Sigmoid colon (tissue), 7 donors: Measurements from ENCODE around the gene DVL3. TPM values are rescaled to one million over a fixed set of nuclear protein-coding genes. Genes with fewer than 3 reads are reported as not detected.

Source experiments
- DNase-seq: peaks from one replicate; pipeline ENCODE4 v3.0.0-alpha.2; 2019
- H3K27ac ChIP-seq, 4 donors: fragments of 200-600 bp; sonication (generic); one replicate each; pipeline ENCODE4 v1.5.1; 2016 to 2019; ENCODE audit warnings: mild to moderate bottlenecking in 1 of 4
- H3K27me3 ChIP-seq, 3 donors: fragments of 200-600 bp; sonication (generic); one replicate each; pipeline ENCODE4 v1.5.1; 2019; ENCODE audit warnings: mild to moderate bottlenecking in 1 of 3
- H3K36me3 ChIP-seq, 4 donors: fragments of 200-600 bp; sonication (generic); one replicate each; pipeline ENCODE4 v1.5.1; 2016 to 2019
- H3K4me1 ChIP-seq, 4 donors: fragments of 200-600 bp; sonication (generic); one replicate each; pipeline ENCODE4 v1.5.1; 2017 to 2019
- H3K4me3 ChIP-seq, 4 donors: fragments of 200-600 bp; sonication (generic); one replicate each; pipeline ENCODE4 v1.5.1; 2017 to 2019; ENCODE audit warnings: mild to moderate bottlenecking in 2 of 4, moderate library complexity in 1 of 4
- H3K9me3 ChIP-seq, 4 donors: fragments of 200-600 bp in 3 of 4; sonication (generic) in 3 of 4; one replicate each; pipeline versions ENCODE4 v1.5.1 to v1.6.1; 2013 to 2019
- EP300 ChIP-seq, 4 donors: sonication (generic); formaldehyde crosslinking; IDR thresholded peaks; one replicate each; pipeline ENCODE4 v1.6.1; 2017; ENCODE audit warnings: antibody characterized with exemption in 4 of 4
- POLR2A ChIP-seq, 2 donors: fragments of 450-650 bp; IDR thresholded peaks; one replicate each; pipeline ENCODE4 v1.6.1; 2016; ENCODE audit warnings: antibody characterized with exemption in 2 of 2, mild to moderate bottlenecking in 2 of 2, moderate library complexity in 2 of 2
- POLR2AphosphoS5 ChIP-seq, 4 donors: sonication (generic); formaldehyde crosslinking; IDR thresholded peaks; one replicate each; pipeline ENCODE4 v1.6.1; 2017; ENCODE audit warnings: antibody characterized with exemption in 4 of 4
- WGBS, 2 donors: extraction: QIAGEN DNeasy Blood & Tissue Kit; methylation state at CpG; one replicate each; pipeline ENCODE4 v1.1.7; 2013; 5-methylcytosine and 5-hydroxymethylcytosine counted together
- intact Hi-C: fragments of 100-400 bp; cut with DNase I; formaldehyde crosslinking; loops from one replicate; pipeline ENCODE4 v1.15.1; 2023
- polyA plus RNA-seq, 3 donors: library from polyadenylated mRNA; stranded (reverse); fragments of 200-250 nt; gene quantifications; one replicate each; pipeline ENCODE4 v1.2.3, GENCODE V29; 2013
- total RNA-seq, 4 donors: library from RNA; depleted of rRNA; stranded (reverse); fragments of >200 nt; gene quantifications; one replicate each; pipeline ENCODE4 v1.1.0, GENCODE V29; 2016
- TF ChIP-seq, protein P1 (sequence below), 4 experiments: fragments of 450-650 bp in 3 of 4; fragments of 200-600 bp in 1 of 4; IDR thresholded peaks; one replicate each; pipeline ENCODE4 v1.5.1; 2016 to 2019; ENCODE audit warnings: antibody characterized with exemption in 4 of 4, mild to moderate bottlenecking in 3 of 4, moderate library complexity in 2 of 4
- donor health status: healthy with polysubstance abuse.
- donor health status: Bipolar disorder and iron deficiency.
- donor health status: healthy.

Gene DVL3
- total and polyA plus RNA-seq, 7 donors = 15.0 to 71.2 (median 40.8) TPM

DNA sequence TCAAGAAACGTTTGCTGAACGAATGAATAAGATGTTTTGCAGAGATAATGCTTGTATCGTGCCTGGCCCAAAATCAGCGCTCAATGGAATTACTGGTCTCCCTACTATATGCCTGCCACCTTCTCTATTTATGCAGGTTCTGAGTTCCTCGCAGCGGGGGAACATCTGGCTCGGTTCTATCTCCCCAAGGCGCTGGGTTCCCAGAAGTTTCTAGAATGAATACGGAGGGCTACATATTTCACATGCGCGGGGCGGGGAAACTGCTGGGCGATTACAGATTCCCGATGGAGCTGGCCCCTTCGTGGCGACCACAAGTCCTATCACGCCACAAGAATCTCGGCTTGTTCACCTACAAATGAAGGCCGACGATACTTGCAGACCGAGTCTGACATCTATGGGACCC is 20.4 kb upstream of the DVL3 start:
- Histone ChIP-seq H3K27ac (peak overlapping the region; percentile 87 to 90 (median 90)), H3K4me1 (peaks cover 0 to 32% (median 20%) of the 10 kb centered on the region in 4 donors), H3K27me3 (no peaks in the 10 kb centered on the region), H3K4me3 (peak overlapping the region; percentile 79 to 90 (median 85)), H3K36me3 (peaks cover 0 to 22% (median 6%) of the 10 kb centered on the region in 4 donors), H3K9me3 (no peaks in the 10 kb centered on the region)
- DNase-seq = no peak
- intact Hi-C loops = loop anchor here (1.0 to 5.0 kb wide), 5 partner anchors 20 to 237 kb away; partner anchors contain the start of genes ABCC5, ABCF3, DVL3 and EEF1AKMT4
- WGBS, 2 donors = 0% methylated on average over 21 of the region's 21 CpGs
- no peak for TF ChIP-seq POLR2AphosphoS5 (IDR thresholded peaks at IDR 0.05)
- TF ChIP-seq, protein P1, sequence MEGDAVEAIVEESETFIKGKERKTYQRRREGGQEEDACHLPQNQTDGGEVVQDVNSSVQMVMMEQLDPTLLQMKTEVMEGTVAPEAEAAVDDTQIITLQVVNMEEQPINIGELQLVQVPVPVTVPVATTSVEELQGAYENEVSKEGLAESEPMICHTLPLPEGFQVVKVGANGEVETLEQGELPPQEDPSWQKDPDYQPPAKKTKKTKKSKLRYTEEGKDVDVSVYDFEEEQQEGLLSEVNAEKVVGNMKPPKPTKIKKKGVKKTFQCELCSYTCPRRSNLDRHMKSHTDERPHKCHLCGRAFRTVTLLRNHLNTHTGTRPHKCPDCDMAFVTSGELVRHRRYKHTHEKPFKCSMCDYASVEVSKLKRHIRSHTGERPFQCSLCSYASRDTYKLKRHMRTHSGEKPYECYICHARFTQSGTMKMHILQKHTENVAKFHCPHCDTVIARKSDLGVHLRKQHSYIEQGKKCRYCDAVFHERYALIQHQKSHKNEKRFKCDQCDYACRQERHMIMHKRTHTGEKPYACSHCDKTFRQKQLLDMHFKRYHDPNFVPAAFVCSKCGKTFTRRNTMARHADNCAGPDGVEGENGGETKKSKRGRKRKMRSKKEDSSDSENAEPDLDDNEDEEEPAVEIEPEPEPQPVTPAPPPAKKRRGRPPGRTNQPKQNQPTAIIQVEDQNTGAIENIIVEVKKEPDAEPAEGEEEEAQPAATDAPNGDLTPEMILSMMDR (IDR thresholded peaks at IDR 0.05) = no peak

DNA sequence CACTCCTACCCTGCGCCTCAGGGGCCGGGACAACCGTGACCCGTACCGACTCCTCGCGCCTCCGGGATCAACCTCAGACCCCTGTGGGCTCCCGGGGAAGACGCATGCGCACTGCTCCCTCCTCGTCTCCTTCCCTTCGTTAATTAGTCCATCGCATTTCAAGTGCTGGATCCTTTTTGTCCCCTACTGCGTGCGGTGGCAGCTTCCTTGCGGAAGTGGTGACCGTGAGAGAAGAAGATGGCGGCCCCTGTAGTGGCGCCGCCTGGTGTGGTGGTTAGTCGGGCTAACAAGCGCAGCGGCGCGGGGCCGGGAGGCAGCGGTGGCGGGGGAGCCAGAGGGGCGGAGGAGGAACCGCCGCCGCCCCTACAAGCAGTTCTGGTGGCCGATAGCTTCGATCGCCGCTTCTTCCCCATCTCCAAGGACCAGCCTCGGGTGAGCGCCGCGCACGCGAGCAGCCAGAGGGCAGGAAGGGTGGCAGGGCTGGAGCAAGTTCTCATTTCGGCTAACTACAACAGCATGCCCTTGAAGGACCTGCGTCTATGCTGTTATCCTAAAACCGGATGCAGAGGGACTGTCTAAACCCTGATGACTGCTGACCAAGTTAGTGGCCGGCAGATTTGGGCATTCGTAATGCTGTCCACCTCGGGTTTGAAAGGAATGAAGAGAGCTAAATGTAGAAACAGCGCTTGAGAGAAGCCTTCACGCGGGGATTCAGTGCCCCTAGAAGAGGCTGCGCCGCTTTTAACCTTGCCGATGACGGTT is 19.8 kb upstream of the DVL3 start, which contains the start of gene EIF2B5:
Gene EIF2B5 (plus strand): TSS at position 210 of the 762 bp plus-strand sequence. CDS start 28 bp downstream, at position 238.
- 0 to 1% methylated on average over 56 of the region's 56 CpGs for WGBS, 2 donors
- Histone ChIP-seq H3K27me3 (no peaks in the 10 kb centered on the region), H3K27ac (peak within 1 kb of the TSS; percentile 87 to 90 (median 90)), H3K4me3 (peak within 1 kb of the TSS; percentile 79 to 90 (median 85)), H3K36me3 (peaks cover 0 to 28% (median 10%) of the 10 kb centered on the region in 4 donors), H3K4me1 (peaks cover 0 to 32% (median 20%) of the 10 kb centered on the region in 4 donors), H3K9me3 (no peaks in the 10 kb centered on the region)
- TF ChIP-seq, protein P1 (IDR thresholded peaks at IDR 0.05) = peak in 1 of 4 experiments; percentile 26
- peak in 1 of 2 donors; percentile 58 for TF ChIP-seq POLR2A (IDR thresholded peaks at IDR 0.05)
- peak in 1 of 4 donors; percentile 5 for TF ChIP-seq EP300 (IDR thresholded peaks at IDR 0.05)
- TF ChIP-seq POLR2AphosphoS5 (IDR thresholded peaks at IDR 0.05) = peak; percentile 68 to 88 (median 88)
- intact Hi-C loops = loop anchor here (2.0 to 5.0 kb wide), 4 partner anchors 19 to 238 kb away; partner anchors contain the start of genes ABCC5, ABCF3 and DVL3
- DNase-seq = peak; percentile 94

DNA sequence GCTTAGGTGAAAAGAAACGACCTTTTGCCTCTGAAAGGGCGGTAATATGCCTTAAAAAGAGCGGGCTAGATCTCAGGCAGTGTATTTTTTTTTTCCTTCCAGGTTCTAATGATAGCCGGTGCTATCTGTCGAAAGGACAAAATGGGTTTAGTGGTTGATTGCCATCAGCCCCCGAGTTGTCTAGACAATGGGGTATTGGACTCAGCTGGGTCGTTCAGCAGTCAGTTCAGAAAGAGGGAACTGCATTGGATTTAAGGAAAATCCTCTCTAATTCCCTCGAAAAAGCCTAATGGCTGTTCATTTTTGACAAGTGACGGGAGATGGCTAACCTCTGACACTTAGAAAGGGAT is 19.3 kb upstream of the DVL3 start:
- 1 to 4% methylated on average over 9 of the region's 9 CpGs for WGBS, 2 donors
- TF ChIP-seq POLR2AphosphoS5 (IDR thresholded peaks at IDR 0.05) (no peak), POLR2A (IDR thresholded peaks at IDR 0.05) (no peak), EP300 (IDR thresholded peaks at IDR 0.05) (no peak)
- TF ChIP-seq, protein P1 (IDR thresholded peaks at IDR 0.05) = no peak
- no peak for DNase-seq
- peaks cover 0 to 32% (median 20%) of the 10 kb centered on the region in 4 donors for H3K4me1 ChIP-seq
- intact Hi-C loops = loop anchor here (2.0 to 5.0 kb wide), 4 partner anchors 19 to 239 kb away; partner anchors contain the start of genes ABCC5, ABCF3 and DVL3
- H3K27me3 ChIP-seq = no peaks in the 10 kb centered on the region
- no peaks in the 10 kb centered on the region for H3K9me3 ChIP-seq
- peaks cover 0 to 33% (median 16%) of the 10 kb centered on the region in 4 donors for H3K36me3 ChIP-seq
- H3K27ac ChIP-seq = peak overlapping the region; percentile 87 to 90 (median 90)
- peak overlapping the region; percentile 79 to 90 (median 85) for H3K4me3 ChIP-seq

DNA sequence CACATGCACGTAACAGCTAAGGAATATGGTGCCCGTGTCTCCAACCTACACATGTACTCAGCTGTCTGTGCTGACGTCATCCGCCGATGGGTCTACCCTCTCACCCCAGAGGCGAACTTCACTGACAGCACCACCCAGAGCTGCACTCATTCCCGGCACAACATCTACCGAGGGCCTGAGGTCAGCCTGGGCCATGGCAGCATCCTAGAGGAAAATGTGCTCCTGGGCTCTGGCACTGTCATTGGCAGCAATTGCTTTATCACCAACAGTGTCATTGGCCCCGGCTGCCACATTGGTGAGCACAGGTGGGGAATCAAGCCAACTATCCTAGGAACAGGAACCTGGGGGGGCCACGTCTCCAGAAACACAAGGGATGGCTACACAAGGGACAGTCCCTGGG is 14.7 kb upstream of the DVL3 start:
- Histone ChIP-seq H3K27ac (no peak overlapping the region), H3K27me3 (no peaks in the 10 kb centered on the region), H3K4me3 (no peak overlapping the region), H3K9me3 (no peaks in the 10 kb centered on the region), H3K36me3 (peaks cover 29 to 79% (median 52%) of the 10 kb centered on the region in 4 donors), H3K4me1 (peaks cover 0 to 26% (median 18%) of the 10 kb centered on the region in 4 donors)
- TF ChIP-seq EP300 (IDR thresholded peaks at IDR 0.05) (no peak), POLR2AphosphoS5 (IDR thresholded peaks at IDR 0.05) (no peak), POLR2A (IDR thresholded peaks at IDR 0.05) (no peak)
- TF ChIP-seq, protein P1 (IDR thresholded peaks at IDR 0.05) = no peak
- intact Hi-C loops = no loop called here
- 91 to 95% methylated on average over 10 of the region's 10 CpGs for WGBS, 2 donors
- no peak for DNase-seq
